NT2/D1 (cell line): Measurements from ENCODE around the gene CELSR2.

Experiments used
- DNase-seq: peaks from one replicate; pipeline ENCODE4 v3.0.0-alpha.2; 2011; ENCODE audit warnings: low read depth, low spot score
- H3K27me3 ChIP-seq: 2 replicates; pipeline ENCODE4 v1.6.0; 2011; ENCODE audit warnings: mild to moderate bottlenecking; ENCODE audit not compliant: insufficient read length, insufficient read depth
- H3K36me3 ChIP-seq: 2 replicates; pipeline ENCODE4 v1.6.1; 2011; ENCODE audit warnings: mild to moderate bottlenecking, low read length, mixed read lengths; ENCODE audit not compliant: insufficient read depth, insufficient read length
- H3K4me1 ChIP-seq: 2 replicates; pipeline ENCODE4 v1.5.1; 2011; ENCODE audit not compliant: insufficient read depth, insufficient read length
- H3K4me3 ChIP-seq: 2 replicates; pipeline ENCODE4 v1.5.1; 2011; ENCODE audit warnings: low read depth; ENCODE audit not compliant: insufficient read length
- H3K9ac ChIP-seq: 2 replicates; pipeline ENCODE4 v1.6.0; 2011; ENCODE audit warnings: low read depth; ENCODE audit not compliant: insufficient read length
- H3K9me3 ChIP-seq: 2 replicates; pipeline ENCODE4 v1.5.1; 2011; ENCODE audit warnings: mild to moderate bottlenecking, low read length; ENCODE audit not compliant: insufficient read depth
- SUZ12 ChIP-seq: IDR thresholded peaks from 2 replicates; pipeline ENCODE4 v1.6.1; 2011; ENCODE audit not compliant: insufficient read length, insufficient read depth; ENCODE audit errors: extremely low read depth
- YY1 ChIP-seq: IDR thresholded peaks from 2 replicates; pipeline ENCODE4 v1.6.1; 2011; ENCODE audit not compliant: insufficient read length, insufficient read depth
- ZNF274 ChIP-seq: IDR thresholded peaks from 2 replicates; pipeline ENCODE4 v1.6.1; 2011; ENCODE audit warnings: mild to moderate bottlenecking, low read depth, low read length

CELSR2 gene

GRCh38 chr1:109265016-109265415 is 15.7 kb downstream of the CELSR2 start:
- H3K36me3 ChIP-seq, result peaks cover 86% of the 10 kb centered on the region
- H3K9ac ChIP-seq, result no peak overlapping the region
- no peak for DNase-seq
- H3K4me1 ChIP-seq, result peaks cover 19% of the 10 kb centered on the region
- no peaks in the 10 kb centered on the region; the same call in 1 of the 2 replicates for H3K9me3 ChIP-seq
- TF ChIP-seq YY1 (no peak), ZNF274 (no peak), SUZ12 (no peak)
- no peaks in the 10 kb centered on the region for H3K27me3 ChIP-seq
- H3K4me3 ChIP-seq, result no peak overlapping the region

DNA sequence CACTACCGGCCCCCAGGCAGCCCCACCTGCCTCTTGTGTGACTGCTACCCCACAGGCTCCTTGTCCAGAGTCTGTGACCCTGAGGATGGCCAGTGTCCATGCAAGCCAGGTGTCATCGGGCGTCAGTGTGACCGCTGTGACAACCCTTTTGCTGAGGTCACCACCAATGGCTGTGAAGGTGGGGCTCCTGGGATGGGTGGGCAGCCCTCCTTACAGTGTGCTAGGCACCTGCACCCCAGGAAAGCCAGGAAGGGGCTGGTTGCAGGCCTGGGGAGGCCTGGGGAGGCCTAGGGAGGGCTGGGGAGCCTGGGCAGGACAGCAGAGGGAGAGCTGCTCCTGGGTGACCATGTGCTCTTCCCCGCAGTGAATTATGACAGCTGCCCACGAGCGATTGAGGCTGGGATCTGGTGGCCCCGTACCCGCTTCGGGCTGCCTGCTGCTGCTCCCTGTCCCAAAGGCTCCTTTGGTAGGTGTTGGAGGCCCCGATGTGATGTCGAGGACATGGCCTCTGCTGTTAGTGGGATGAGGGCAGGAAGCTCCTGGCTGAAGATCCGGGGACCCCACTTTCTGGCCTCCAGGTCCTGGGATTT is 16.5 kb downstream of the CELSR2 start:
- H3K36me3 ChIP-seq, result peaks cover 90% of the 10 kb centered on the region
- DNase-seq, result no peak
- no peak overlapping the region for H3K9ac ChIP-seq
- H3K27me3 ChIP-seq, result no peaks in the 10 kb centered on the region
- TF ChIP-seq YY1, result no peak
- TF ChIP-seq ZNF274, result no peak
- TF ChIP-seq SUZ12, result no peak
- no peaks in the 10 kb centered on the region; the same call in 1 of the 2 replicates for H3K9me3 ChIP-seq
- no peak overlapping the region for H3K4me3 ChIP-seq
- H3K4me1 ChIP-seq, result peaks cover 12% of the 10 kb centered on the region

GRCh38 chr1:109266965-109267364 is 17.6 kb downstream of the CELSR2 start:
- Histone ChIP-seq H3K9me3 (no peaks in the 10 kb centered on the region; the same call in 1 of the 2 replicates), H3K27me3 (no peaks in the 10 kb centered on the region), H3K36me3 (peaks cover 90% of the 10 kb centered on the region), H3K4me3 (no peak overlapping the region), H3K4me1 (peaks cover 12% of the 10 kb centered on the region), H3K9ac (no peak overlapping the region)
- no peak for DNase-seq
- no peak for TF ChIP-seq SUZ12
- TF ChIP-seq YY1, result no peak
- TF ChIP-seq ZNF274, result no peak

DNA sequence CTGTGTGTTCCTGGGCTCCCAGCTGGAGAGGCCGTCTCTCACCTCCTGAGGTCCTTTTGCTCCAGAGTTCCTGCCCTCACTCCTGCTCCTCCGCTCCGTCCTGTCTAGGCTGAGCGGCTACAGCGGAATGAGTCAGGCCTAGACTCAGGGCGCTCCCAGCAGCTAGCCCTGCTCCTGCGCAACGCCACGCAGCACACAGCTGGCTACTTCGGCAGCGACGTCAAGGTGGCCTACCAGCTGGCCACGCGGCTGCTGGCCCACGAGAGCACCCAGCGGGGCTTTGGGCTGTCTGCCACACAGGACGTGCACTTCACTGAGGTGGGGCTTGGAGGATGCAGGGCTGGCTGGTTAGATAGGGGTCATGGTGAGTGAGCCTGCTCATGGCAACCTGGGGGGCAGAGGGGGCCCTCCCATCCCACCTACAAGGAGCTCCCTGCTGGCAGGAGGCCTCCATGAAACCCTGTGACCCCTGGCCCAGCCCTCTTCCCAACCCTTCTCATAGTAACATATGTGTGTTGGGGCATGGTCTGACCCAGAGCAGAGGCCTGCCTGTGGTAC is 18.5 kb downstream of the CELSR2 start:
- TF ChIP-seq YY1 (no peak), ZNF274 (no peak), SUZ12 (no peak)
- Histone ChIP-seq H3K4me3 (no peak overlapping the region), H3K36me3 (peaks cover 90% of the 10 kb centered on the region), H3K9ac (peak overlapping the region; percentile 32), H3K27me3 (no peaks in the 10 kb centered on the region), H3K4me1 (peaks cover 14% of the 10 kb centered on the region), H3K9me3 (no peaks in the 10 kb centered on the region; the same call in 1 of the 2 replicates)
- DNase-seq, result no peak

GRCh38 chr1:109268431-109269211 is 19.3 kb downstream of the CELSR2 start:
- Histone ChIP-seq H3K27me3 (no peaks in the 10 kb centered on the region), H3K36me3 (peaks cover 86% of the 10 kb centered on the region), H3K9ac (no peak overlapping the region), H3K4me3 (no peak overlapping the region), H3K4me1 (peaks cover 15% of the 10 kb centered on the region), H3K9me3 (no peaks in the 10 kb centered on the region; the same call in 1 of the 2 replicates)
- DNase-seq, result no peak
- TF ChIP-seq YY1, result no peak
- no peak for TF ChIP-seq SUZ12
- TF ChIP-seq ZNF274, result no peak

DNA sequence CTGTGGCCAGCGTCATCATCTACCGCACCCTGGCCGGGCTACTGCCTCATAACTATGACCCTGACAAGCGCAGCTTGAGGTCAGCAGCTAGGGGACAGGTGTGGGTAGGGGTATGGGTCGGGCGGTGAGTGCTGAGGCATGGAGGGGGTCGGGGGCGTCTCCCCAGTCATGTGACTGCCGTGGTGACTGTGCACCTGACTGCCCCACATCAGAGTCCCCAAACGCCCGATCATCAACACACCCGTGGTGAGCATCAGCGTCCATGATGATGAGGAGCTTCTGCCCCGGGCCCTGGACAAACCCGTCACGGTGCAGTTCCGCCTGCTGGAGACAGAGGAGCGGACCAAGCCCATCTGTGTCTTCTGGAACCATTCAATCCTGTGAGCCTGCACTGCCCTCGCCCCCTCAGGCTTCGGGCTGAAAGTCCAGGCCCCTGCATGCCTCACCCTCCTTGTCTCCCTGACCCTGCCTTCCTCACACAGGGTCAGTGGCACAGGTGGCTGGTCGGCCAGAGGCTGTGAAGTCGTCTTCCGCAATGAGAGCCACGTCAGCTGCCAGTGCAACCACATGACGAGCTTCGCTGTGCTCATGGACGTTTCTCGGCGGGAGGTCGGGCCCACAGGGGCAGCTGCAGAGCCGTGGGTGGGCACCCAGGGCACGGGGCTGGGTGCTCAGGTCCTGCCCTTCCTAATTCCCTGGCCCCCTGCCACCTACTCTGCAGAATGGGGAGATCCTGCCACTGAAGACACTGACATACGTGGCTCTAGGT is 20.1 kb downstream of the CELSR2 start:
- no peak for DNase-seq
- Histone ChIP-seq H3K4me1 (peaks cover 18% of the 10 kb centered on the region), H3K9me3 (no peaks in the 10 kb centered on the region; the same call in 1 of the 2 replicates), H3K36me3 (peaks cover 88% of the 10 kb centered on the region), H3K4me3 (no peak overlapping the region), H3K9ac (no peak overlapping the region), H3K27me3 (no peaks in the 10 kb centered on the region)
- TF ChIP-seq ZNF274 (no peak), YY1 (no peak), SUZ12 (no peak)
